AG09309 (cell line): Measurements from ENCODE around the gene IFRD1.

Experiments
- DNase-seq: peaks from one replicate; pipeline ENCODE4 v3.0.0-alpha.2; 2010; ENCODE audit warnings: low read depth
- H3K4me3 ChIP-seq: 2 replicates; pipeline ENCODE4 v1.5.1; 2011; ENCODE audit warnings: mild to moderate bottlenecking, low read depth, low read length, moderate library complexity; ENCODE audit not compliant: control insufficient read depth
- TF ChIP-seq, protein P1 (sequence below): IDR thresholded peaks from 2 replicates; pipeline ENCODE4 v1.5.1; 2011; ENCODE audit warnings: mild to moderate bottlenecking, low read depth, low read length, inconsistent platforms; ENCODE audit not compliant: insufficient read depth, control insufficient read depth; ENCODE audit errors: missing control alignments

Gene IFRD1, protein sequence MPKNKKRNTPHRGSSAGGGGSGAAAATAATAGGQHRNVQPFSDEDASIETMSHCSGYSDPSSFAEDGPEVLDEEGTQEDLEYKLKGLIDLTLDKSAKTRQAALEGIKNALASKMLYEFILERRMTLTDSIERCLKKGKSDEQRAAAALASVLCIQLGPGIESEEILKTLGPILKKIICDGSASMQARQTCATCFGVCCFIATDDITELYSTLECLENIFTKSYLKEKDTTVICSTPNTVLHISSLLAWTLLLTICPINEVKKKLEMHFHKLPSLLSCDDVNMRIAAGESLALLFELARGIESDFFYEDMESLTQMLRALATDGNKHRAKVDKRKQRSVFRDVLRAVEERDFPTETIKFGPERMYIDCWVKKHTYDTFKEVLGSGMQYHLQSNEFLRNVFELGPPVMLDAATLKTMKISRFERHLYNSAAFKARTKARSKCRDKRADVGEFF

DNA sequence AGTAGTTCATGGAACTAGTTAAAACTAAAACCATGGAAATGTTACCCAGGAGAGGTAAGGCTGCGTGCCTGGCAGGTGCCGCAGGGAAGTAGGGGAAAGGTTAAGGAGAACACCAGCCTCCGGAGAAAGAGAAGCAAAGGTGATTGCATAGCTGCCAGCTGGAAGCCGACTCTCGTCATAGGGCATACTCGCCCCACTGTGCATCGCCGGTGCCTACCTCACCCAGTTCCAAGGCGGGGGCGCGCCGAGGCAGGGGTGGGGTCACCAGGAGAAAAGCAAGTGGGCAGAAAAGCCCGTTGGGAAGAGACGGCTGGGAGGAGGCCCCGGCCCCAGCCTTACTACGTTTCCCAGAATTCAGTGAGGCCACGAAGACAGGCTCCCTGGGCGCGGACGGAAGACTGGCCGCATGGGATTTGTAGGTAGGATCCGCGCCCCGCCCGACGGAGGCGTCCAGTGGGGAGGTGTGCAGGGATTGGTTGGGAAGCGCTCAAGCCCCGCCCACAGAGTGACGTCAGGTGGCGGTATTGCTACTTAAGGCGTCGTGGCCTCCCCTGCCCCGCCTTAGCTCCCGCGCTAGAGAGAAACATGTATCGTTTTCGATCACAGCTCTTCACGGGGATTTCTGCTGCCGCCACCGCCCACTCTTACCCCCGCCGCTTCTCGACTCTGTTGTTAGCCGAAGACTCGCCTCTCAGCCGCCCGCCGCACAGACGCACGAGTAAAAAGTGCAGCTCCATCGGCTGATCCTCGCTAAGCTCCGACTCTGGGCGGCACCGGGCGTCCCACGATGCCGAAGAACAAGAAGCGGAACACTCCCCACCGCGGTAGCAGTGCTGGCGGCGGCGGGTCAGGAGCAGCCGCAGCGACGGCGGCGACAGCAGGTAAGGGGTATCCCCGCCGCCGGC is at the start of gene IFRD1:
TSS of gene IFRD1 (plus strand) at position 559 of the 905 bp plus-strand sequence. CDS start at position 788, 229 bp downstream.
- peak; percentile 93 for DNase-seq
- H3K4me3 ChIP-seq = peak within 1 kb of the TSS; percentile 100
- TF ChIP-seq, protein P1, sequence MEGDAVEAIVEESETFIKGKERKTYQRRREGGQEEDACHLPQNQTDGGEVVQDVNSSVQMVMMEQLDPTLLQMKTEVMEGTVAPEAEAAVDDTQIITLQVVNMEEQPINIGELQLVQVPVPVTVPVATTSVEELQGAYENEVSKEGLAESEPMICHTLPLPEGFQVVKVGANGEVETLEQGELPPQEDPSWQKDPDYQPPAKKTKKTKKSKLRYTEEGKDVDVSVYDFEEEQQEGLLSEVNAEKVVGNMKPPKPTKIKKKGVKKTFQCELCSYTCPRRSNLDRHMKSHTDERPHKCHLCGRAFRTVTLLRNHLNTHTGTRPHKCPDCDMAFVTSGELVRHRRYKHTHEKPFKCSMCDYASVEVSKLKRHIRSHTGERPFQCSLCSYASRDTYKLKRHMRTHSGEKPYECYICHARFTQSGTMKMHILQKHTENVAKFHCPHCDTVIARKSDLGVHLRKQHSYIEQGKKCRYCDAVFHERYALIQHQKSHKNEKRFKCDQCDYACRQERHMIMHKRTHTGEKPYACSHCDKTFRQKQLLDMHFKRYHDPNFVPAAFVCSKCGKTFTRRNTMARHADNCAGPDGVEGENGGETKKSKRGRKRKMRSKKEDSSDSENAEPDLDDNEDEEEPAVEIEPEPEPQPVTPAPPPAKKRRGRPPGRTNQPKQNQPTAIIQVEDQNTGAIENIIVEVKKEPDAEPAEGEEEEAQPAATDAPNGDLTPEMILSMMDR = no peak

DNA sequence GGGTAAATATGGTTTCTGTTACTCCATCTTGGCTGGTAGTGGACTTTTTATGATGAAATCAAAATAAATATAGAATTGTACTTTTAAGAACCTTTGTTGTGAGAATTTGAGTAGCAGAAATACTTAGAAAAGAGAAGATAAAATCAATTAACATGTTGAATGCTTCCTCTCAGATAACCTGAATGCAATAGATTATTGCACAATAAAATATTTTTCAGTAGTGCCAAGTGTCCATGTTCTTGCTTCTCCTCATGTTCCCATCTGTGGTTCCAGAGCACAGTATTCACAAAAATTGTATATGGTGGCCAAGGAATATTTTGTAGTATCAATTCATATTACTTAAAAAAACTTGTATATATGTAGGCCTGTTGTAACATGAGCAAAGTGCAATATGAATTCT is 45.9 kb upstream of the IFRD1 start:
- TF ChIP-seq, protein P1 = no peak
- no peak for DNase-seq
- H3K4me3 ChIP-seq = no peak overlapping the region

DNA sequence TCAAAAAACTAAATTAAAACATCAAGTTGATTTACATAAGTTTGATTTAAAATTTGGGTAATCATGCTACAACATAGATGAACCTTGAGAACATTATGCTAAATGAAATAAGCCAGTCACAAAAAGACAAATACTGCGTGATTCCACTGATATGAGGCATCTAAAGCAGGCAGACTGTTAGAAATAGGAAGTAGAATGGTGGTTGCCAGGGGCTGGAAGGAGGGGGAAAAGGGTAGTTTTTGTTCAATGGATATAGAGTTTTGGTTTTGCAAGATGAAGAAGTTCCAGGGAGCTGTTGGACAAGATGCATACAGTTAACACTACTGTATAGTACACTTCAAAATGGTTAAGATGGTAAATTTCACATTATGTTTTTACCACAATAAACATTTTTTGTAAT is 45.0 kb upstream of the IFRD1 start:
- TF ChIP-seq, protein P1 = no peak
- no peak overlapping the region for H3K4me3 ChIP-seq
- no peak for DNase-seq

DNA sequence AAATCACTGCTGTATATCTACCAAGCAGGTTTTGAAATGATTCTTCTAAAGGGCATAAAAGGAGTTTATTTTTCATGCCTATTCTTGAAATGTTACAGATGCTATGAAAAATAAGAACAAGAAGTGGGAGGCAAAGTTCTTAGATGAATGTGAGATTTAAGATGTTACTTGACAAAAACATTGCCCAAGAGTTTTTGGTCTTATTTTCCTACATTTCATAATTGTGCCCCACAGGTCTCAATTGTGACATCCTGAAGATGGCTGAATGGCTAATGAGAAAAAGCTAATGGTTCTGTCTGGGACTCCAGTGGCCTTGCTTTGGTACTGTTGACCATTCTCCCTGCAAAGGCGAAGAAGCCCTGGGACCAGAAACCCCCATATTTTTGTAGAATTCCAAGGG is 43.0 kb upstream of the IFRD1 start:
- no peak for DNase-seq
- H3K4me3 ChIP-seq = no peak overlapping the region
- TF ChIP-seq, protein P1 = no peak

DNA sequence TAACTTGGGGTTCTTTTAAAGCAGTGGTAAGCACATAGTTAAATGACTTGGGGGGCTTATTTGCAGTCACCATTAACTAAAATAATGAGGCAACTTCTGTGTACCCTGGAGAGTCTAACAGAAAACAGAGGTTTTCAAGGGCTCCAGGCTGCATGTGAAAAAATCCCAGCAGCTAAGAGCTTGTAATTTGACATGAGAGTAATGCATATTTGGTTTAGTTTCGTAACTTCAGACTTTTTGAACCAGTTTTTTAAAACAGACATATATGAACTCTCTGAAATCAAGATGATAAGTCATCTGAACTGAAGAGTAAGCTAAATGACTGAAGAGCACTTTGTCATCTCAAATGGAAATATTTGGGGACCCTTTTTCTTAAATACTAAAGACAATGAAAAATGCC is 40.2 kb upstream of the IFRD1 start:
- DNase-seq = no peak
- TF ChIP-seq, protein P1 = no peak
- H3K4me3 ChIP-seq = no peak overlapping the region

DNA sequence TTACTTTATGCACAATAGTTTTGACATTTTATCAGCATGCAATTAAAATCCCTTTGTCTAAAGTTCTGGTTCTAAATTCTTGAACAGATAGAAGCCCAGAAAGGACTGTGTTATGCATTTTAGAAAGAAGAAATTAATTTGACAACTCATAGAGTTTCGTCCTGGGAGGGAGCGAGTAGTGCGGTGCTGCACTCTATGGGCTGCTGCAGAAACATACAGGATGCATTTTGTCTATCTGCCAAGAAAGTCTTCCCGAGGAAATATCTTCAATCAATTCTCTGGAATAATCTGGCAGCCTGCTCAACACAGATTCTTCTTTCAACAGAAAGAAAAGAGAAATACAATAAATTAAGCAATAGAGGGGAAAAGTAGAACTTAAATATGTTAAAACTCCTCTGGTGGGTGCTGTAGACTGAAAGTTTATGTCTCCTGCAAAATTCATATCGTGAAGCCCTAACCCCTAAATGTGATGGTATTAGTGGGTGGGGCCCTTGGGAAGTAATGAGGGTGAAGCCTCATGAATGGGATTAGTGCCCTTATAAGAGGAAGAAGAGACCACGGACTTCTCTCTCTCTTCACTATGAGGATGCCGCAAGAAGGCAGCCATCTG is 39.0 kb upstream of the IFRD1 start:
- H3K4me3 ChIP-seq = no peak overlapping the region
- TF ChIP-seq, protein P1 = peak; percentile 63
- no peak for DNase-seq
